Nephron (organoid): Measurements from ENCODE around the gene DCLRE1B.

Experiments used
- H3K27ac Mint-ChIP-seq, 3 experiments: 2 replicates each; pipeline ENCODE4 v1.8.0; 2020; ENCODE audit warnings: mixed read lengths in 3 of 3, mild to moderate bottlenecking in 2 of 3, moderate library complexity in 1 of 3
- H3K27me3 Mint-ChIP-seq: 2 replicates; pipeline ENCODE4 v1.8.0; 2021; ENCODE audit warnings: low read depth, mild to moderate bottlenecking, moderate library complexity, mixed read lengths
- H3K36me3 Mint-ChIP-seq: 2 replicates; pipeline ENCODE4 v1.8.0; 2020; ENCODE audit warnings: low read depth, mixed read lengths
- H3K4me1 Mint-ChIP-seq: 2 replicates; pipeline ENCODE4 v1.8.0; 2020; ENCODE audit warnings: mixed read lengths
- H3K4me3 Mint-ChIP-seq, 3 experiments: 2 replicates each; pipeline ENCODE4 v1.8.0; 2020; ENCODE audit warnings: mild to moderate bottlenecking in 3 of 3, mixed read lengths in 3 of 3, moderate library complexity in 2 of 3
- H3K9me3 Mint-ChIP-seq: 2 replicates; pipeline ENCODE4 v1.8.0; 2020; ENCODE audit warnings: mixed read lengths
- CTCF ChIP-seq, 3 experiments: fragments of 200-600 bp; sonication (generic); IDR thresholded peaks; one replicate each; pipeline ENCODE4 v1.5.0; 2021; ENCODE audit warnings: antibody characterized with exemption in 3 of 3; ENCODE audit not compliant: unreplicated experiment in 3 of 3

The DCLRE1B gene

DNA sequence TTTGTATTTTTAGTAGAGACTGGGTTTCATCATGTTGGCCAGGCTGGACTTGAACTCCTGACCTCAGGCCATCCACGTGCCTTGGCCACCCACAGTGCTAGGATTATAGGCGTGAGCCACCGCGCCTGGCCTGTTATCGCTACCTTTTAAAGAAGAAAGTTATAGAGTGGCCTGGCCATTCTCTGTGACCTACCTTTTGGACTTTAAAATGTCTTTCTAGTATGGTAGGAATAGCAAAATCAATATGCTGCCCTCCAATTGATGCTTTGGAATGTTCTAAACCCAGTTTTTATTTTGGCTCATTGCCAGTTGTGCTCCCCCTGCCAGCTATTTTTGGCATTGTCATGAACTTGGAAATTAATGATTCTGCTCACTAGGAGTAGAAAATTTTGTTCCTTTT lies 43.9 kb downstream of the DCLRE1B start:
- Mint-ChIP-seq H3K27me3 (no peaks in the 10 kb centered on the region), H3K4me1 (peaks cover 31% of the 10 kb centered on the region), H3K36me3 (peaks cover 26% of the 10 kb centered on the region), H3K9me3 (peaks cover 4% of the 10 kb centered on the region), H3K27ac (peak overlapping the region in 1 of 3 experiments; percentile 72), H3K4me3 (no peak overlapping the region)
- peak; percentile 21 to 35 (median 23) for TF ChIP-seq CTCF (IDR thresholded peaks at IDR 0.05; ENCODE audit: unreplicated experiment in 3 of 3)

- peaks cover 22% of the 10 kb centered on the region for H3K36me3 Mint-ChIP-seq
- H3K4me1 Mint-ChIP-seq, result peaks cover 31% of the 10 kb centered on the region
- no peak overlapping the region for H3K27ac Mint-ChIP-seq
- H3K9me3 Mint-ChIP-seq, result no peaks in the 10 kb centered on the region
- no peak overlapping the region for H3K4me3 Mint-ChIP-seq
- H3K27me3 Mint-ChIP-seq, result no peaks in the 10 kb centered on the region
- TF ChIP-seq CTCF (IDR thresholded peaks at IDR 0.05; ENCODE audit: unreplicated experiment in 3 of 3), result no peak
These were observed 45.8 kb downstream of the DCLRE1B start for GRCh38 chr1:113950908-113951307.

DNA sequence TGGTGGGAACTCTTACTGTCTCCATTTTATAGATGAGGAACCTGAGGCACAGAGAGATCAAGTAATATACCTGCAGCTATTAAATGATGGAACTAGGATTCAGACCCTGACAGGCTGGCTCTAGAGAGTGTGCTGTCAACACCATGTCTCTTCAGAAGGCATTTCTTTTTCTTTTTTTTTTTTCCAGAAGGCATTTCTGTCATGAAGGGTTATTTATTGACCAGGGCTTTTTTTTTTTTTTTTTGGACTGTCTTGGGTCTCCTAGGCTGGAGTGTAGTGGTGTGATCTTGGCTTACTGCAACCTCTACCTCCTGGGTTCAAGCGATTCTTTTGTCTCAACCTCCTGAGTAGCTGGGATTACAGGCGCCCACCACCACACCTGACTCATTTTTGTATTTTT lies 46.6 kb downstream of the DCLRE1B start:
- H3K9me3 Mint-ChIP-seq, result no peaks in the 10 kb centered on the region
- no peaks in the 10 kb centered on the region for H3K27me3 Mint-ChIP-seq
- H3K27ac Mint-ChIP-seq, result no peak overlapping the region
- H3K4me3 Mint-ChIP-seq, result no peak overlapping the region
- peaks cover 23% of the 10 kb centered on the region for H3K36me3 Mint-ChIP-seq
- H3K4me1 Mint-ChIP-seq, result peaks cover 23% of the 10 kb centered on the region
- TF ChIP-seq CTCF (IDR thresholded peaks at IDR 0.05; ENCODE audit: unreplicated experiment in 3 of 3), result no peak

DNA sequence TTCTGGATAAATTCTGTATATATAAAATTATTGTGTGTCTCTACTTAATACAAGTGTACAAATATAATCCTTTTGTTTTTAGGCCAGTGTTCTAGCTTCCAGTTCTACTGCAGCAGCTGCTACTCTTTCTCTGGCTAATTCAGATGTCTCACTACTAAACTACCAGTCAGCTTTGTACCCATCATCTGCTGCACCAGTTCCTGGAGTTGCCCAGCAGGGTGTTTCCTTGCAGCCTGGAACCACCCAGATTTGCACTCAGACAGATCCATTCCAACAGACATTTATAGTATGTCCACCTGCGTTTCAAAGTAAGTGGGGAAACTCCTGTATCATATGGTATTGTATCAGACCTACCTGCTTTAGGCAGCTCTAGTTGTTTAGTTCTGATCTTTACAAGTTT lies 52.9 kb downstream of the DCLRE1B start:
- TF ChIP-seq CTCF (IDR thresholded peaks at IDR 0.05; ENCODE audit: unreplicated experiment in 3 of 3), result no peak
- no peak overlapping the region for H3K4me3 Mint-ChIP-seq
- H3K36me3 Mint-ChIP-seq, result peaks cover 60% of the 10 kb centered on the region
- H3K4me1 Mint-ChIP-seq, result no peaks in the 10 kb centered on the region
- no peaks in the 10 kb centered on the region for H3K9me3 Mint-ChIP-seq
- no peak overlapping the region for H3K27ac Mint-ChIP-seq
- no peaks in the 10 kb centered on the region for H3K27me3 Mint-ChIP-seq

DNA sequence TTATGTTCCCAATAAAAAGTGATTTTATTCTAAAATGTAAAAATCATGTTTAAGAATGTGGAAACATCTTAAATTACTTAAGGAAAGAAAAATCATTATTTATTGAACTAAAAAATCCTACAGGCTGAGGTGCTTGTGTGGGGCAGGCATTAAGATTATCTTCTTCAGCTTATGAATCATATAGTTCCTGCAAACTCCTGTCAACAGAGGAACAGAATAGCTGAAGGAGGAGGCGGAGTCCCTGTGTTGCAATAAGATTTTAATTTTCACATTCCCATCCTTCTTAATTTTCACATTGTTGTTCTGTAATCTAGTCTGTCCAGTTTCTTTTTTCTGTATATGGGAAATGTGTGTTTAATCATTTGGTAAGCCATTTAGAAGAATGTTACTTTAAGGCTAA lies 53.6 kb downstream of the DCLRE1B start:
- TF ChIP-seq CTCF (IDR thresholded peaks at IDR 0.05; ENCODE audit: unreplicated experiment in 3 of 3), result no peak
- Mint-ChIP-seq H3K36me3 (peaks cover 64% of the 10 kb centered on the region), H3K27me3 (no peaks in the 10 kb centered on the region), H3K4me1 (no peaks in the 10 kb centered on the region), H3K4me3 (no peak overlapping the region), H3K27ac (no peak overlapping the region), H3K9me3 (no peaks in the 10 kb centered on the region)

- H3K27me3 Mint-ChIP-seq, result peaks cover 2% of the 10 kb centered on the region
- TF ChIP-seq CTCF (IDR thresholded peaks at IDR 0.05; ENCODE audit: unreplicated experiment in 3 of 3), result no peak
- H3K4me1 Mint-ChIP-seq, result no peaks in the 10 kb centered on the region
- peaks cover 72% of the 10 kb centered on the region for H3K36me3 Mint-ChIP-seq
- no peak overlapping the region for H3K27ac Mint-ChIP-seq
- no peak overlapping the region for H3K4me3 Mint-ChIP-seq
- peaks cover 4% of the 10 kb centered on the region for H3K9me3 Mint-ChIP-seq
These were observed 58.3 kb downstream of the DCLRE1B start for GRCh38 chr1:113963281-113963906.
